HepG2 (cell line): ENCODE data around the gene CREBRF. TPM values are rescaled to one million over a fixed set of nuclear protein-coding genes. Genes with fewer than 3 reads are reported as not detected.

Experiments used
- CCDC6 ChIP-seq: sonication (generic); formaldehyde crosslinking; IDR thresholded peaks from 2 replicates; pipeline ENCODE4 v1.8.1; 2022; ENCODE audit warnings: mild to moderate bottlenecking, missing genetic modification reagents, moderate library complexity
- DPF2 ChIP-seq: sonication (generic); formaldehyde crosslinking; IDR thresholded peaks from 2 replicates; pipeline ENCODE4 v1.4.0; 2020; ENCODE audit warnings: mild to moderate bottlenecking, low read depth, missing genetic modification reagents, borderline replicate concordance
- FOXJ3 ChIP-seq: sonication (generic); formaldehyde crosslinking; IDR thresholded peaks from 2 replicates; pipeline ENCODE4 v1.4.0; 2020; ENCODE audit warnings: missing genetic modification reagents, mild to moderate bottlenecking, borderline replicate concordance
- FOXP1 ChIP-seq, 2 experiments: fragments of 450-650 bp in 1 of 2; IDR thresholded peaks; 2 replicates each; pipeline ENCODE4 v1.6.1; 2017 to 2018; ENCODE audit warnings: antibody characterized with exemption in 1 of 2
- NFIC ChIP-seq: IDR thresholded peaks from 2 replicates; pipeline ENCODE4 v1.6.1; 2012; ENCODE audit warnings: mild to moderate bottlenecking, low read length, inconsistent platforms
- PITX1 ChIP-seq: sonication (generic); formaldehyde crosslinking; IDR thresholded peaks from 2 replicates; pipeline ENCODE4 v1.5.1; 2020; ENCODE audit warnings: mild to moderate bottlenecking, missing genetic modification reagents
- RCOR2 ChIP-seq: IDR thresholded peaks from 2 replicates; pipeline ENCODE4 v1.6.1; 2016; ENCODE audit warnings: missing biosample characterization, missing genetic modification reagents
- SALL2 ChIP-seq: sonication (generic); formaldehyde crosslinking; IDR thresholded peaks from 2 replicates; pipeline ENCODE4 v1.8.1; 2023; ENCODE audit warnings: mild to moderate bottlenecking, missing genetic modification reagents, inconsistent platforms
- ZBTB34 ChIP-seq: sonication (generic); formaldehyde crosslinking; IDR thresholded peaks from 2 replicates; pipeline ENCODE4 v1.8.0; 2022; ENCODE audit warnings: mild to moderate bottlenecking, missing genetic modification reagents
- ZNF234 ChIP-seq: sonication (generic); formaldehyde crosslinking; conservative IDR thresholded peaks from 2 replicates; pipeline ENCODE4 v1.5.1; 2020; ENCODE audit warnings: mild to moderate bottlenecking, missing genetic modification reagents
- ZNF546 ChIP-seq: sonication (generic); formaldehyde crosslinking; conservative IDR thresholded peaks from 2 replicates; pipeline ENCODE4 v1.8.1; 2023; ENCODE audit warnings: mild to moderate bottlenecking, missing genetic modification reagents
- ZNF556 ChIP-seq: sonication (generic); formaldehyde crosslinking; IDR thresholded peaks from 2 replicates; pipeline ENCODE4 v1.4.0; 2020; ENCODE audit warnings: mild to moderate bottlenecking, missing genetic modification reagents, borderline replicate concordance
- ZNF639 ChIP-seq: conservative IDR thresholded peaks from 2 replicates; pipeline ENCODE4 v1.6.1; 2018; ENCODE audit warnings: missing genetic modification reagents
- polyA plus RNA-seq, 8 experiments: library from polyadenylated mRNA; depleted of rRNA in 3 of 8; stranded (reverse) in 7 of 8; unstranded in 1 of 8; fragments of >200 nt; fragmentation: Illumina TruSeq in 4 of 8; extraction: Trizol in 4 of 8; gene quantifications; 2 replicates each; pipeline versions ENCODE4 v1.2.1 to v1.2.3, GENCODE V29; 2011 to 2016; ENCODE audit warnings: low read depth in 4 of 8, missing spikeins in 1 of 8, mixed read lengths in 1 of 8; ENCODE audit not compliant: insufficient read depth in 1 of 8
- total RNA-seq, 5 experiments: library from RNA; depleted of rRNA; stranded (reverse); fragments of >200 nt; fragmentation: Illumina TruSeq; extraction: Trizol; gene quantifications; 2 replicates each; pipeline ENCODE4 v1.2.3, GENCODE V29; 2016; ENCODE audit warnings: low read depth in 1 of 5
- TF ChIP-seq, protein P1 (sequence below): sonication (generic); formaldehyde crosslinking; IDR thresholded peaks from 2 replicates; pipeline ENCODE4 v1.4.0; 2020; ENCODE audit warnings: missing genetic modification reagents
- TF ChIP-seq, protein P2 (sequence below): sonication (generic); formaldehyde crosslinking; IDR thresholded peaks from 2 replicates; pipeline ENCODE4 v1.5.0; 2020; ENCODE audit warnings: mild to moderate bottlenecking, missing genetic modification reagents
- TF ChIP-seq, protein P3 (sequence below): sonication (generic); formaldehyde crosslinking; conservative IDR thresholded peaks from 2 replicates; pipeline ENCODE4 v1.4.0; 2020; ENCODE audit warnings: missing genetic modification reagents
- TF ChIP-seq, protein P4 (sequence below): sonication (generic); formaldehyde crosslinking; conservative IDR thresholded peaks from 2 replicates; pipeline ENCODE4 v1.4.0; 2020; ENCODE audit warnings: mild to moderate bottlenecking, missing genetic modification reagents, moderate library complexity

Gene CREBRF
- total and polyA plus RNA-seq, 2 of the 13 experiments (the other 11 are each of a cell fraction or from before 2014, with no cell fraction given) = 4.5 to 10.2 TPM

GRCh38 chr5:173055983-173056782, at the start of gene CREBRF (continued):
- TF ChIP-seq, protein P1, sequence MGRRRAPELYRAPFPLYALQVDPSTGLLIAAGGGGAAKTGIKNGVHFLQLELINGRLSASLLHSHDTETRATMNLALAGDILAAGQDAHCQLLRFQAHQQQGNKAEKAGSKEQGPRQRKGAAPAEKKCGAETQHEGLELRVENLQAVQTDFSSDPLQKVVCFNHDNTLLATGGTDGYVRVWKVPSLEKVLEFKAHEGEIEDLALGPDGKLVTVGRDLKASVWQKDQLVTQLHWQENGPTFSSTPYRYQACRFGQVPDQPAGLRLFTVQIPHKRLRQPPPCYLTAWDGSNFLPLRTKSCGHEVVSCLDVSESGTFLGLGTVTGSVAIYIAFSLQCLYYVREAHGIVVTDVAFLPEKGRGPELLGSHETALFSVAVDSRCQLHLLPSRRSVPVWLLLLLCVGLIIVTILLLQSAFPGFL (CRISPR knock-in tag) = no peak
- TF ChIP-seq ZBTB34 (no peak), ZNF234 (CRISPR knock-in tag) (no peak), NFIC (no peak), DPF2 (CRISPR knock-in tag) (no peak), ZNF546 (peak; percentile 75; the same call in 1 of the 2 replicates), RCOR2 (CRISPR knock-in tag) (no peak), ZNF639 (CRISPR knock-in tag) (no peak), ZNF556 (no peak), PITX1 (CRISPR knock-in tag) (peak; percentile 45; the same call in 1 of the 2 replicates), SALL2 (CRISPR knock-in tag) (peak; percentile 24; the same call in 1 of the 2 replicates), FOXP1 (IDR thresholded peaks at IDR 0.05) (0 out of 2 replicates have a peak, but pooled peaks have one; percentile 11), FOXP1 (CRISPR knock-in tag; IDR thresholded peaks at IDR 0.05) (peak; percentile 40; the same call in 1 of the 2 replicates), FOXJ3 (CRISPR knock-in tag) (no peak), CCDC6 (no peak; the same call in 1 of the 2 replicates)
- TF ChIP-seq, protein P2, sequence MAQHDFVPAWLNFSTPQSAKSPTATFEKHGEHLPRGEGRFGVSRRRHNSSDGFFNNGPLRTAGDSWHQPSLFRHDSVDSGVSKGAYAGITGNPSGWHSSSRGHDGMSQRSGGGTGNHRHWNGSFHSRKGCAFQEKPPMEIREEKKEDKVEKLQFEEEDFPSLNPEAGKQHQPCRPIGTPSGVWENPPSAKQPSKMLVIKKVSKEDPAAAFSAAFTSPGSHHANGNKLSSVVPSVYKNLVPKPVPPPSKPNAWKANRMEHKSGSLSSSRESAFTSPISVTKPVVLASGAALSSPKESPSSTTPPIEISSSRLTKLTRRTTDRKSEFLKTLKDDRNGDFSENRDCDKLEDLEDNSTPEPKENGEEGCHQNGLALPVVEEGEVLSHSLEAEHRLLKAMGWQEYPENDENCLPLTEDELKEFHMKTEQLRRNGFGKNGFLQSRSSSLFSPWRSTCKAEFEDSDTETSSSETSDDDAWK = no peak
- TF ChIP-seq, protein P3, sequence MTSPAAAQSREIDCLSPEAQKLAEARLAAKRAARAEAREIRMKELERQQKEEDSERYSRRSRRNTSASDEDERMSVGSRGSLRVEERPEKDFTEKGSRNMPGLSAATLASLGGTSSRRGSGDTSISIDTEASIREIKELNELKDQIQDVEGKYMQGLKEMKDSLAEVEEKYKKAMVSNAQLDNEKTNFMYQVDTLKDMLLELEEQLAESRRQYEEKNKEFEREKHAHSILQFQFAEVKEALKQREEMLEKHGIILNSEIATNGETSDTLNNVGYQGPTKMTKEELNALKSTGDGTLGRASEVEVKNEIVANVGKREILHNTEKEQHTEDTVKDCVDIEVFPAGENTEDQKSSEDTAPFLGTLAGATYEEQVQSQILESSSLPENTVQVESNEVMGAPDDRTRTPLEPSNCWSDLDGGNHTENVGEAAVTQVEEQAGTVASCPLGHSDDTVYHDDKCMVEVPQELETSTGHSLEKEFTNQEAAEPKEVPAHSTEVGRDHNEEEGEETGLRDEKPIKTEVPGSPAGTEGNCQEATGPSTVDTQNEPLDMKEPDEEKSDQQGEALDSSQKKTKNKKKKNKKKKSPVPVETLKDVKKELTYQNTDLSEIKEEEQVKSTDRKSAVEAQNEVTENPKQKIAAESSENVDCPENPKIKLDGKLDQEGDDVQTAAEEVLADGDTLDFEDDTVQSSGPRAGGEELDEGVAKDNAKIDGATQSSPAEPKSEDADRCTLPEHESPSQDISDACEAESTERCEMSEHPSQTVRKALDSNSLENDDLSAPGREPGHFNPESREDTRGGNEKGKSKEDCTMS = no peak
- TF ChIP-seq, protein P4, sequence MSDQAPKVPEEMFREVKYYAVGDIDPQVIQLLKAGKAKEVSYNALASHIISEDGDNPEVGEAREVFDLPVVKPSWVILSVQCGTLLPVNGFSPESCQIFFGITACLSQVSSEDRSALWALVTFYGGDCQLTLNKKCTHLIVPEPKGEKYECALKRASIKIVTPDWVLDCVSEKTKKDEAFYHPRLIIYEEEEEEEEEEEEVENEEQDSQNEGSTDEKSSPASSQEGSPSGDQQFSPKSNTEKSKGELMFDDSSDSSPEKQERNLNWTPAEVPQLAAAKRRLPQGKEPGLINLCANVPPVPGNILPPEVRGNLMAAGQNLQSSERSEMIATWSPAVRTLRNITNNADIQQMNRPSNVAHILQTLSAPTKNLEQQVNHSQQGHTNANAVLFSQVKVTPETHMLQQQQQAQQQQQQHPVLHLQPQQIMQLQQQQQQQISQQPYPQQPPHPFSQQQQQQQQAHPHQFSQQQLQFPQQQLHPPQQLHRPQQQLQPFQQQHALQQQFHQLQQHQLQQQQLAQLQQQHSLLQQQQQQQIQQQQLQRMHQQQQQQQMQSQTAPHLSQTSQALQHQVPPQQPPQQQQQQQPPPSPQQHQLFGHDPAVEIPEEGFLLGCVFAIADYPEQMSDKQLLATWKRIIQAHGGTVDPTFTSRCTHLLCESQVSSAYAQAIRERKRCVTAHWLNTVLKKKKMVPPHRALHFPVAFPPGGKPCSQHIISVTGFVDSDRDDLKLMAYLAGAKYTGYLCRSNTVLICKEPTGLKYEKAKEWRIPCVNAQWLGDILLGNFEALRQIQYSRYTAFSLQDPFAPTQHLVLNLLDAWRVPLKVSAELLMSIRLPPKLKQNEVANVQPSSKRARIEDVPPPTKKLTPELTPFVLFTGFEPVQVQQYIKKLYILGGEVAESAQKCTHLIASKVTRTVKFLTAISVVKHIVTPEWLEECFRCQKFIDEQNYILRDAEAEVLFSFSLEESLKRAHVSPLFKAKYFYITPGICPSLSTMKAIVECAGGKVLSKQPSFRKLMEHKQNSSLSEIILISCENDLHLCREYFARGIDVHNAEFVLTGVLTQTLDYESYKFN (CRISPR knock-in tag) = peak; percentile 22; the same call in 1 of the 2 replicates
